H1 (cell line): Measurements from ENCODE around the gene TCF20. TPM values are rescaled to one million over a fixed set of nuclear protein-coding genes. Genes with fewer than 3 reads are reported as not detected.

Experiments
- KDM4A ChIP-seq: IDR thresholded peaks from one replicate; pipeline ENCODE4 v1.7.1; 2012; ENCODE audit warnings: low read depth, mild to moderate bottlenecking, moderate library complexity, low read length, inconsistent platforms; ENCODE audit not compliant: severe bottlenecking
- NRF1 ChIP-seq: IDR thresholded peaks from 2 replicates; pipeline ENCODE4 v1.6.1; 2011; ENCODE audit warnings: mild to moderate bottlenecking, low read depth, low read length, improper control_type of control experiment
- polyA plus RNA-seq, 7 experiments: library from polyadenylated mRNA; depleted of rRNA in 3 of 7; stranded (reverse) in 5 of 7; unstranded in 2 of 7; fragments of >200 nt in 5 of 7; fragments of 200-250 nt in 2 of 7; gene quantifications; 1 replicate in 5 of 7; 2 replicates in 1 of 7; 4 replicates in 1 of 7; pipeline versions ENCODE4 v1.2.1 to v1.2.3, GENCODE V29; 2011 to 2013; ENCODE audit warnings: missing spikeins in 2 of 7, mixed read lengths in 2 of 7
- total RNA-seq: library from RNA; stranded (reverse); fragmentation: NEBNext Ultra II Directional; extraction: Animal tissue kit (Norgen Biotek cat#: 25700); gene quantifications from 2 replicates; pipeline ENCODE4 v1.2.1, GENCODE V29; 2021

TCF20 gene
- total and polyA plus RNA-seq, 2 of the 8 experiments (the other 6 are each of a cell fraction or from before 2014, with no cell fraction given) = 22.0 to 79.8 TPM

- TF ChIP-seq NRF1 = no peak
- TF ChIP-seq KDM4A = no peak
These were observed 5.1 kb downstream of the TCF20 start (continued) for GRCh38 chr22:42265321-42265720.
